Measurements from ENCODE around the gene ANO8.

DNA sequence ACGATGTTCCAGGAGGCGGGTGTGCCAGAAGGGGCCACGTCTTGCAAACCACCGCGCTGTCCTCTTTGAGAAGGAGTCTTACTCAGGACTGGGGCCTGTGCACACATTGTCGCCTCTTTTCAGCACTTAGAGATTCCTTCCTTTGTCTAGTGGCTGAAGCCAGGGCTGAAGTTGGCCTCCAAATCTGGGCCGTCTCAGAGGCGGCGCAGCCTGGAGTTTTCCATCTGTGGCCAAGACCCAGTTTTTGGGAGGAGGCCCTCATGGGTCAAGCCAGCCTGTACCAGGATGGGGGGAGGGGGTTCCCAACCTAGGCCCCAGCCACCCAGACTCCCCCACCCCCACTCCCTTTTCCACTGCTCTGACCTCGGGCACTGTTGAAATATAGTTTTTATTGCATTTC is 11.8 kb downstream of the ANO8 start:
- TF ChIP-seq EP300 (IDR thresholded peaks at IDR 0.05) = no peak
- TF ChIP-seq, protein P1, sequence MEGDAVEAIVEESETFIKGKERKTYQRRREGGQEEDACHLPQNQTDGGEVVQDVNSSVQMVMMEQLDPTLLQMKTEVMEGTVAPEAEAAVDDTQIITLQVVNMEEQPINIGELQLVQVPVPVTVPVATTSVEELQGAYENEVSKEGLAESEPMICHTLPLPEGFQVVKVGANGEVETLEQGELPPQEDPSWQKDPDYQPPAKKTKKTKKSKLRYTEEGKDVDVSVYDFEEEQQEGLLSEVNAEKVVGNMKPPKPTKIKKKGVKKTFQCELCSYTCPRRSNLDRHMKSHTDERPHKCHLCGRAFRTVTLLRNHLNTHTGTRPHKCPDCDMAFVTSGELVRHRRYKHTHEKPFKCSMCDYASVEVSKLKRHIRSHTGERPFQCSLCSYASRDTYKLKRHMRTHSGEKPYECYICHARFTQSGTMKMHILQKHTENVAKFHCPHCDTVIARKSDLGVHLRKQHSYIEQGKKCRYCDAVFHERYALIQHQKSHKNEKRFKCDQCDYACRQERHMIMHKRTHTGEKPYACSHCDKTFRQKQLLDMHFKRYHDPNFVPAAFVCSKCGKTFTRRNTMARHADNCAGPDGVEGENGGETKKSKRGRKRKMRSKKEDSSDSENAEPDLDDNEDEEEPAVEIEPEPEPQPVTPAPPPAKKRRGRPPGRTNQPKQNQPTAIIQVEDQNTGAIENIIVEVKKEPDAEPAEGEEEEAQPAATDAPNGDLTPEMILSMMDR (IDR thresholded peaks at IDR 0.05) = no peak
- TF ChIP-seq POLR2A (IDR thresholded peaks at IDR 0.05) = no peak
- no peak for TF ChIP-seq POLR2AphosphoS5 (IDR thresholded peaks at IDR 0.05)
